ENCODE measurements around the gene CLCN6. TPM values are rescaled to one million over a fixed set of nuclear protein-coding genes. Genes with fewer than 3 reads are reported as not detected.
A peak's percentile ranks its signal among the peaks of the same experiment; 100 is the strongest.
"Not testable (repeated sequence)": the region's sequence is repeated elsewhere in the genome, so short reads cannot be mapped to it uniquely, and the experiment has no call there.

The CLCN6 gene
- total RNA-seq, 2 donors from 2014 or later: 7.0 to 23.7 TPM

- TF ChIP-seq CTCF (IDR thresholded peaks at IDR 0.05) (no peak), POLR2A (IDR thresholded peaks at IDR 0.05) (no peak)
- Histone ChIP-seq H3K4me1 (peaks cover 41% of the 10 kb centered on the region), H3K27me3 (no peaks in the 10 kb centered on the region), H3K36me3 (replicated peaks in 1 of 2; ENCODE audit: insufficient read depth in 1 of 2, low read depth in 2 of 2) (peaks cover 0 to 7% of the 10 kb centered on the region in 2 donors), H3K4me3 (no peak overlapping the region), H3K9me3 (no peaks in the 10 kb centered on the region), H3K27ac (peak overlapping the region; percentile 6 to 99 (median 76))
- 27 to 55% methylated on average over 4 to 6 of the region's 6 CpGs for WGBS, 2 donors
- intact Hi-C loops (cut with DNase I): no loop called here
- DNase-seq (no peak), ATAC-seq (no peak)
Observed at GRCh38 chr1:11802616-11802972, 3.4 kb upstream of the CLCN6 start.

- intact Hi-C loops (cut with DNase I): no loop called here
- peaks cover 0 to 7% of the 10 kb centered on the region in 2 donors for H3K36me3 ChIP-seq (replicated peaks in 1 of 2; ENCODE audit: insufficient read depth in 1 of 2, low read depth in 2 of 2)
- H3K27ac ChIP-seq: peak overlapping the region; percentile 55 to 99 (median 98)
- peaks cover 45% of the 10 kb centered on the region for H3K4me1 ChIP-seq
- H3K4me3 ChIP-seq: no peak overlapping the region
- 27 to 42% methylated on average over 10 to 28 of the region's 28 CpGs for WGBS, 2 donors
- no peaks in the 10 kb centered on the region for H3K27me3 ChIP-seq
- no peak for TF ChIP-seq CTCF (IDR thresholded peaks at IDR 0.05)
- TF ChIP-seq POLR2A (IDR thresholded peaks at IDR 0.05): peak in 2 of 3 donors; percentile 32 to 53
- H3K9me3 ChIP-seq: no peaks in the 10 kb centered on the region
- DNase-seq (peak; percentile 67 to 88 (median 82)), ATAC-seq (no peak)
Observed at GRCh38 chr1:11802973-11803885, 2.8 kb upstream of the CLCN6 start.

- H3K4me3 ChIP-seq; H3K36me3 ChIP-seq (replicated peaks in 1 of 2; ENCODE audit: insufficient read depth in 1 of 2, low read depth in 2 of 2); intact Hi-C loops (cut with DNase I); H3K27me3 ChIP-seq; H3K9me3 ChIP-seq; ATAC-seq: not testable (repeated sequence)
- H3K4me1 ChIP-seq: peaks cover 45% of the 10 kb centered on the region
- H3K27ac ChIP-seq: peak overlapping the region; percentile 98 to 100 (median 99)
- peak in 1 of 4 donors; percentile 54 for DNase-seq
- WGBS, 2 donors: 62 to 64% methylated on average over 8 to 9 of the region's 9 CpGs
Observed at GRCh38 chr1:11803924-11804665, 1.9 kb upstream of the CLCN6 start.

GRCh38 chr1:11804666-11805421 is 1.1 kb upstream of the CLCN6 start:
- no peaks in the 10 kb centered on the region for H3K9me3 ChIP-seq
- no peaks in the 10 kb centered on the region for H3K27me3 ChIP-seq
- peak; percentile 0 for ATAC-seq
- H3K4me1 ChIP-seq: peaks cover 45% of the 10 kb centered on the region
- peak; percentile 55 to 72 (median 68) for DNase-seq
- 0 to 2% methylated on average over 13 to 17 of the region's 17 CpGs for WGBS, 2 donors
- intact Hi-C loops (cut with DNase I): no loop called here
- TF ChIP-seq CTCF (IDR thresholded peaks at IDR 0.05) (no peak), POLR2A (IDR thresholded peaks at IDR 0.05) (no peak)
- H3K4me3 ChIP-seq: peak overlapping the region; percentile 39 to 63
- H3K27ac ChIP-seq: peak overlapping the region; percentile 98 to 100 (median 99)
- peaks cover 0 to 7% of the 10 kb centered on the region in 2 donors for H3K36me3 ChIP-seq (replicated peaks in 1 of 2; ENCODE audit: insufficient read depth in 1 of 2, low read depth in 2 of 2)

Data from body of pancreas (tissue), 4 donors.